ENCODE data around the gene LGR6. TPM values are rescaled to one million over a fixed set of nuclear protein-coding genes. Genes with fewer than 3 reads are reported as not detected.

The LGR6 gene
- total RNA-seq, 1 donor from 2014 or later = 1.8 TPM

DNA sequence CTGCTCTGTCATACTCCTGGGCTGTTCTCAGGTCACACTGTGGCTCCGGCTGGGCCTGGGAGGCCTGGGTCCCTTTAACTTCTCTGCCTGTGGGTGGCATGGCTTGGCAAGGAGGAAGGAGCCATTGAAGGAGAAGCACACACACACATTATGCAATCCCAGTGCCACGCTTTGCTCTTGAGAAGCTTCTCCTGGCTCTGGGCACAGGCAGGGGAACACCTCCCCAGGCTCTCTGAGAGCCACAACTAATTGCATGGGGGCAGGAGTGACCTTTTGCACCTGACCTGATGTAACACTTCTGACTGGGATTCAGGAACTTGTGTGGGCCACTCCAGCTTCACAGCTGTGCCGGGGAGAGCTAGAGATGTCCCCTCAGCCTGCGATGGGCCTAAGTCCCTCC lies 23.1 kb downstream of the LGR6 start:
- Mint-ChIP-seq H3K9me3 (ENCODE audit: low read depth) (no peaks in the 10 kb centered on the region), H3K36me3 (ENCODE audit: low read depth) (no peaks in the 10 kb centered on the region), H3K4me3 (ENCODE audit: unreplicated experiment) (no peak overlapping the region), H3K27ac (ENCODE audit: unreplicated experiment) (no peak overlapping the region), H3K27me3 (ENCODE audit: low read depth) (peaks cover 25% of the 10 kb centered on the region), H3K4me1 (ENCODE audit: low read depth) (peaks cover 33% of the 10 kb centered on the region)
- no peak for DNase-seq (ENCODE audit: low spot score)
- TF ChIP-seq, protein P1, sequence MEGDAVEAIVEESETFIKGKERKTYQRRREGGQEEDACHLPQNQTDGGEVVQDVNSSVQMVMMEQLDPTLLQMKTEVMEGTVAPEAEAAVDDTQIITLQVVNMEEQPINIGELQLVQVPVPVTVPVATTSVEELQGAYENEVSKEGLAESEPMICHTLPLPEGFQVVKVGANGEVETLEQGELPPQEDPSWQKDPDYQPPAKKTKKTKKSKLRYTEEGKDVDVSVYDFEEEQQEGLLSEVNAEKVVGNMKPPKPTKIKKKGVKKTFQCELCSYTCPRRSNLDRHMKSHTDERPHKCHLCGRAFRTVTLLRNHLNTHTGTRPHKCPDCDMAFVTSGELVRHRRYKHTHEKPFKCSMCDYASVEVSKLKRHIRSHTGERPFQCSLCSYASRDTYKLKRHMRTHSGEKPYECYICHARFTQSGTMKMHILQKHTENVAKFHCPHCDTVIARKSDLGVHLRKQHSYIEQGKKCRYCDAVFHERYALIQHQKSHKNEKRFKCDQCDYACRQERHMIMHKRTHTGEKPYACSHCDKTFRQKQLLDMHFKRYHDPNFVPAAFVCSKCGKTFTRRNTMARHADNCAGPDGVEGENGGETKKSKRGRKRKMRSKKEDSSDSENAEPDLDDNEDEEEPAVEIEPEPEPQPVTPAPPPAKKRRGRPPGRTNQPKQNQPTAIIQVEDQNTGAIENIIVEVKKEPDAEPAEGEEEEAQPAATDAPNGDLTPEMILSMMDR (IDR thresholded peaks at IDR 0.05) = no peak

DNA sequence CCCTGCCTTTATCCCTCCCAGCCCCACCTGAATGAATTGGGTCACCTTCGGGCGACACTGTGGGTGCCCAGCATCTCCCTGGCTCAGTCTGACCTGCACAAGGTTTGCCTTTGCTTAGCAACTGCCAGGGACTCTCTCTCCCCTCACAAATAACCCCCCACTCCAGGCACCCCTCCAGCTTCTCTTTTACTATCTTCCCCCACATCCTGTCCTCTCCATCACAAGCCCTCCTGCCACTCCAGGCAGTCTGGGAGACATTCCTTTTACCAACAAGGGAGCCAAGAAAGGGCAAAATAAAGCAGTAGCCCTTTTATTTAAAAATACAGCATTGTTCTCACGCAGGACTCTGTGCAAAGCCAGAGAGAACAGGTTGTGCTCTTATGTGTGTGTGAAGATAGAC lies 23.9 kb downstream of the LGR6 start:
- Mint-ChIP-seq H3K27ac (ENCODE audit: unreplicated experiment) (peak overlapping the region; percentile 18), H3K36me3 (ENCODE audit: low read depth) (no peaks in the 10 kb centered on the region)
- TF ChIP-seq, protein P1 (IDR thresholded peaks at IDR 0.05) = no peak

DNA sequence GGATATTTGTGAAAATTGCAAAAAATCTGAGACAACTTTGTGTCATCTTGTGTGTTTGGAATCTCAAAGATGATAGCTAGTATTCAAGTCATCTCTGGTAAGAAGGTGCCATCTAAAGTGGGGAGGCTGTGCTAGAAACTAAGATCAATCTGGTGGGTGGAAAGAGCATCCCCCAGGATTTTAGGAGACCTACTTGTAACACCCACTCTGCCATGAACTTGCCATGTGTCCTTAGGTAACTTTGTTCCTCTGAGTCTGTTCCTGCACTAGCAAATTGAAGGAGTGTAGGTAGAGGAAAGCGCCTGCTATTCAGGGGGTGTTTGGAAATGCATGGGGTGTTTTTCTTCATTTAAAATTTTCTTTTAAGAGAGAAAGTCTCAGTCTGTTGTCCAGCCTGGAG lies 24.4 kb downstream of the LGR6 start:
- no peak overlapping the region for H3K27ac Mint-ChIP-seq (ENCODE audit: unreplicated experiment)
- no peaks in the 10 kb centered on the region for H3K36me3 Mint-ChIP-seq (ENCODE audit: low read depth)
- H3K4me1 Mint-ChIP-seq (ENCODE audit: low read depth) = peaks cover 44% of the 10 kb centered on the region
- peaks cover 19% of the 10 kb centered on the region for H3K27me3 Mint-ChIP-seq (ENCODE audit: low read depth)
- TF ChIP-seq, protein P1 (IDR thresholded peaks at IDR 0.05) = no peak
- DNase-seq (ENCODE audit: low spot score) = no peak
- no peak overlapping the region for H3K4me3 Mint-ChIP-seq (ENCODE audit: unreplicated experiment)
- no peaks in the 10 kb centered on the region for H3K9me3 Mint-ChIP-seq (ENCODE audit: low read depth)

More for the DNA sequence above, 23.9 kb downstream of the LGR6 start:
- Mint-ChIP-seq H3K27me3 (ENCODE audit: low read depth) (peaks cover 23% of the 10 kb centered on the region), H3K9me3 (ENCODE audit: low read depth) (no peaks in the 10 kb centered on the region), H3K4me3 (ENCODE audit: unreplicated experiment) (no peak overlapping the region), H3K4me1 (ENCODE audit: low read depth) (peaks cover 41% of the 10 kb centered on the region)
- no peak for DNase-seq (ENCODE audit: low spot score)

DNA sequence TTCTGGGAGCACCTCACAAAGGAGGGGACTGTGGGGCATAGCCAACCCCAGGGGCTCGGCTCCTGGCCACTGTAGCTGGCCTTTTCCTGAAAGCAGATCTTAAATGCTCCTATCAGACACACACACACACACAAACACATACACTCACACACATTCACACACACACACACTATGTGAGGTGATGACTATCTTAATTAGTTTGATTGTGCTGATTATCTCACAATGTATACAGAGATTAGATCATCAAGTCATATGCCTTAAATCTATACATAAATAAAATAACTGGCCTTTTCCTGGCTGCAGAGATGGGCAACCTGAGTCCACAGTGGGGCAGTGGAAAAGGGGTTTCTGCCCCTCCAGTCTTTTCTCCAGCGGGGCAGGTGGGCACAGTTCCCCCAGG lies 27.1 kb downstream of the LGR6 start:
- H3K36me3 Mint-ChIP-seq (ENCODE audit: low read depth) = no peaks in the 10 kb centered on the region
- H3K27me3 Mint-ChIP-seq (ENCODE audit: low read depth) = peaks cover 6% of the 10 kb centered on the region
- no peak overlapping the region for H3K4me3 Mint-ChIP-seq (ENCODE audit: unreplicated experiment)
- H3K4me1 Mint-ChIP-seq (ENCODE audit: low read depth) = peaks cover 41% of the 10 kb centered on the region
- no peaks in the 10 kb centered on the region for H3K9me3 Mint-ChIP-seq (ENCODE audit: low read depth)
- H3K27ac Mint-ChIP-seq (ENCODE audit: unreplicated experiment) = no peak overlapping the region
- TF ChIP-seq, protein P1 (IDR thresholded peaks at IDR 0.05) = no peak
- DNase-seq (ENCODE audit: low spot score) = no peak

DNA sequence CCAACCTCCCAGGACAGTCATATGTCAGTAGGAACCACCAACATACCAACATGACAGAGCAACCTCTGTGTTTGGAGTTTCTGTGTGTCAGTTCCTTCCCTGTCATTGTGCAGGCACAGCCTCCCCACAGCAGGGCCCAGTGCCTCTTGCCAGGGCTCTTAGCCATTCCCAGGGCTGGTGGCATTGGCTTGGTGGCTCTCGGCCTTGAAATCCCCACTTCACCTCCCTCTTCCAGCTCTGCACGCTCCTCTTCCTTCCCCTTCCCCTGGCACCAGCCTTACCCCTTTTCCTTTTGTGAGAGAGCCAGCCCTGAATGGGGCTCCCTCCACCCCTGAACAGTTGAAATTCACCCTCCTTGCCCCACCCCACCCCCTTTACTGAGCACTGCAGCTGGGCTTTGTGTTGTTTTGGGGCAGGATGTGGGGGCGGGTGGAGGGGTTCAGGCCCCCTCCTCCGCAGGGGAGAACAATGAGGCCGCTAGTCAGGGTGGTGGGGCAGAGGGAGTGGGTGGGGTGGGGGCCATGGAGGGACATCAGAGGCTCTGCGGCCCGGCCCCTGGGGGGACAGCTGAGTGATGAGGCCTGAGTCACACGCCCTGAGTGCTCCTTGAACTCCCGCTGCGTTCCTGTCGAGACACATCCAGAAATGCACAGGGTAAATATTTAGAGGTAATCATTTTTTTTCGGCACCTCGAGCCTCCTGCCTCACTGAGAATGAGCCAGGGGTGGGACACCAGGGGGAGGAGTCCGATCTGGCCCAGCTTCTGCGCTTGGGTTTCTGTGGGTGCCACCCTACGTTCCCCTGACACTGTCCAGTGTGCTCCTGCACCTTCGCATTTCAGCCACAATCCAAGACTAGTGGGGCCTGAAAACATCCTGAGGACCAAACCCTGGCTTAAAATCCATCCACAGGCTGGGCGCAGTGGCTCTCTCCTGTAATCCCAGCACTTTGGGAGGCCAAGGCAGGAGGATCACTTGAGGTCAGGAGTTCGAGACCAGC lies 28.6 kb downstream of the LGR6 start:
- H3K4me3 Mint-ChIP-seq (ENCODE audit: unreplicated experiment) = no peak overlapping the region
- peaks cover 34% of the 10 kb centered on the region for H3K4me1 Mint-ChIP-seq (ENCODE audit: low read depth)
- peak overlapping the region; percentile 71 for H3K27ac Mint-ChIP-seq (ENCODE audit: unreplicated experiment)
- H3K36me3 Mint-ChIP-seq (ENCODE audit: low read depth) = no peaks in the 10 kb centered on the region
- TF ChIP-seq, protein P1 (IDR thresholded peaks at IDR 0.05) = no peak
- peaks cover 3% of the 10 kb centered on the region for H3K27me3 Mint-ChIP-seq (ENCODE audit: low read depth)
- DNase-seq (ENCODE audit: low spot score) = no peak
- no peaks in the 10 kb centered on the region for H3K9me3 Mint-ChIP-seq (ENCODE audit: low read depth)
